Measurements from ENCODE around the gene NAT16.

DNA sequence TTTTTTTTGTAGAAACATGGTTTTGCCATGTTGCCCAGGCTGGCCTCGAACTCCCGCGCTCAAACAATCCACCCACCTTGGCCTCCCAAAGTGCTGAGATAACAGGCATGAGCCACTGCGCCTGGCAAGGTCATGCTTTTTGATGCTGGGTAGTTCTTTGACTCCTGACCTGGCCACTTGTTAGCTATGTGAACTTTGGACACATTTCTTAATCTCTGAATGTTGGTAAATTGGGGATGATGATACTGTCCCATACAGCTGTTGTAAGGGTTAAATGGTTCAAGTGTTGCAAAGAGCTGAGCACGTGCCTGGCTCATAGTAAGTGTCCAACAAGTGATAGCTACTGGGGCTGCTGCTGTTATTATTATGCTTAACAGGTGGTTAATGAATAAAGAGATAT lies 40.2 kb upstream of the NAT16 start:
- TF ChIP-seq POLR2AphosphoS5 (IDR thresholded peaks at IDR 0.05): no peak
- TF ChIP-seq, protein P1, sequence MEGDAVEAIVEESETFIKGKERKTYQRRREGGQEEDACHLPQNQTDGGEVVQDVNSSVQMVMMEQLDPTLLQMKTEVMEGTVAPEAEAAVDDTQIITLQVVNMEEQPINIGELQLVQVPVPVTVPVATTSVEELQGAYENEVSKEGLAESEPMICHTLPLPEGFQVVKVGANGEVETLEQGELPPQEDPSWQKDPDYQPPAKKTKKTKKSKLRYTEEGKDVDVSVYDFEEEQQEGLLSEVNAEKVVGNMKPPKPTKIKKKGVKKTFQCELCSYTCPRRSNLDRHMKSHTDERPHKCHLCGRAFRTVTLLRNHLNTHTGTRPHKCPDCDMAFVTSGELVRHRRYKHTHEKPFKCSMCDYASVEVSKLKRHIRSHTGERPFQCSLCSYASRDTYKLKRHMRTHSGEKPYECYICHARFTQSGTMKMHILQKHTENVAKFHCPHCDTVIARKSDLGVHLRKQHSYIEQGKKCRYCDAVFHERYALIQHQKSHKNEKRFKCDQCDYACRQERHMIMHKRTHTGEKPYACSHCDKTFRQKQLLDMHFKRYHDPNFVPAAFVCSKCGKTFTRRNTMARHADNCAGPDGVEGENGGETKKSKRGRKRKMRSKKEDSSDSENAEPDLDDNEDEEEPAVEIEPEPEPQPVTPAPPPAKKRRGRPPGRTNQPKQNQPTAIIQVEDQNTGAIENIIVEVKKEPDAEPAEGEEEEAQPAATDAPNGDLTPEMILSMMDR (IDR thresholded peaks at IDR 0.05): no peak
- TF ChIP-seq POLR2A (IDR thresholded peaks at IDR 0.05): no peak

Measured in gastroesophageal sphincter (tissue), 3 donors.